CD8-positive, alpha-beta memory T cell (primary cell): Measurements from ENCODE around the gene DNAJC15. TPM values are rescaled to one million over a fixed set of nuclear protein-coding genes. Genes with fewer than 3 reads are reported as not detected.

Source experiments
- CTCF ChIA-PET: fragments of 350-600 bp; sonication (Branson Sonifier 250); formaldehyde crosslinking; loops from one replicate; lab custom pipeline; 2021; ENCODE audit warnings: antibody characterized with exemption; lab: Charles Lee
- POLR2A ChIA-PET: fragments of 350-600 bp; sonication (Branson Sonifier 250); formaldehyde crosslinking; loops from one replicate; lab custom pipeline; 2021; ENCODE audit warnings: antibody characterized with exemption; lab: Charles Lee
- DNase-seq, 5 donors: peaks; one replicate each; pipeline versions ENCODE4 v3.0.0 to v3.0.0-alpha.2; 2020 to 2022; ENCODE audit warnings: mixed read lengths in 1 of 5
- H3K27ac ChIP-seq: one replicate; pipeline ENCODE4 v1.7.0; 2013; ENCODE audit warnings: low read depth, mild to moderate bottlenecking, low read length, moderate library complexity
- H3K27me3 ChIP-seq: 2 replicates; pipeline ENCODE4 v1.7.0; 2013; ENCODE audit warnings: low read length, mild to moderate bottlenecking; ENCODE audit not compliant: insufficient read depth, poor library complexity, severe bottlenecking
- H3K36me3 ChIP-seq: 2 replicates; pipeline ENCODE4 v1.7.0; 2013; ENCODE audit warnings: mild to moderate bottlenecking, low read length, moderate library complexity; ENCODE audit not compliant: insufficient read depth
- H3K4me1 ChIP-seq: 2 replicates; pipeline ENCODE4 v1.7.0; 2013; ENCODE audit warnings: mild to moderate bottlenecking, low read length, moderate library complexity; ENCODE audit not compliant: insufficient read depth
- H3K4me3 ChIP-seq: 2 replicates; pipeline ENCODE4 v1.7.0; 2013; ENCODE audit warnings: mild to moderate bottlenecking, low read length
- H3K9me3 ChIP-seq: 2 replicates; pipeline ENCODE4 v1.7.0; 2013; ENCODE audit warnings: mild to moderate bottlenecking, low read length
- H3K27ac Mint-ChIP-seq, 8 donors: one replicate each; pipeline ENCODE4 v1.8.0; 2020 to 2021; ENCODE audit warnings: mixed read lengths in 8 of 8, mild to moderate bottlenecking in 6 of 8, inconsistent platforms in 3 of 8, moderate library complexity in 3 of 8
- H3K27me3 Mint-ChIP-seq, 2 donors: one replicate each; pipeline ENCODE4 v1.8.0; 2020 to 2021; ENCODE audit warnings: mixed read lengths in 2 of 2, mild to moderate bottlenecking in 1 of 2, moderate library complexity in 1 of 2
- H3K36me3 Mint-ChIP-seq, 3 donors: one replicate each; pipeline ENCODE4 v1.8.0; 2020 to 2021; ENCODE audit warnings: mixed read lengths in 3 of 3, inconsistent platforms in 1 of 3, mild to moderate bottlenecking in 1 of 3
- H3K4me1 Mint-ChIP-seq, 3 donors: one replicate each; pipeline ENCODE4 v1.8.0; 2020 to 2021; ENCODE audit warnings: mixed read lengths in 3 of 3, inconsistent platforms in 1 of 3, mild to moderate bottlenecking in 1 of 3
- H3K4me3 Mint-ChIP-seq, 7 donors: one replicate each; pipeline ENCODE4 v1.8.0; 2020 to 2021; ENCODE audit warnings: mixed read lengths in 7 of 7, mild to moderate bottlenecking in 6 of 7, moderate library complexity in 4 of 7, inconsistent platforms in 2 of 7
- H3K9me3 Mint-ChIP-seq, 5 donors: one replicate each; pipeline ENCODE4 v1.8.0; 2020 to 2022; ENCODE audit warnings: mixed read lengths in 5 of 5, mild to moderate bottlenecking in 3 of 5, moderate library complexity in 2 of 5, inconsistent platforms in 1 of 5
- polyA plus RNA-seq: library from polyadenylated mRNA; unstranded; fragments of 300-500 nt; fragmentation: Illumina TruSeq; gene quantifications from one replicate; pipeline ENCODE4 v1.2.3, GENCODE V29; 2021
- total RNA-seq, 2 experiments: library from RNA; stranded (reverse); gene quantifications; one replicate each; pipeline ENCODE4 v1.2.3, GENCODE V29; 2021

The DNAJC15 gene
- total and polyA plus RNA-seq, 3 experiments from 2014 or later: 13.2 to 13.7 (median 13.6) TPM

GRCh38 chr13:43111559-43112400 is 88.4 kb downstream of the DNAJC15 start:
- Mint-ChIP-seq H3K36me3 (peaks cover 0 to 13% (median 8%) of the 10 kb centered on the region in 3 donors), H3K9me3 (no peaks in the 10 kb centered on the region), H3K4me1 (no peaks in the 10 kb centered on the region), H3K27me3 (no peaks in the 10 kb centered on the region), H3K27ac (no peak overlapping the region), H3K4me3 (no peak overlapping the region)
- no peak for DNase-seq
- Histone ChIP-seq H3K36me3 (no peaks in the 10 kb centered on the region), H3K27ac (no peak overlapping the region), H3K27me3 (no peaks in the 10 kb centered on the region), H3K9me3 (no peaks in the 10 kb centered on the region), H3K4me3 (no peak overlapping the region), H3K4me1 (no peaks in the 10 kb centered on the region)
- ChIA-PET CTCF (interaction anchor here (1.6 kb wide), 1 partner anchor 140 kb away, joined by 3 read pairs; no protein-coding TSS in a partner anchor), POLR2A (no interaction called here)

- no peaks in the 10 kb centered on the region for H3K9me3 Mint-ChIP-seq
- no peak overlapping the region for H3K4me3 Mint-ChIP-seq
- peaks cover 0 to 3% (median 0%) of the 10 kb centered on the region in 3 donors for H3K36me3 Mint-ChIP-seq
- no peaks in the 10 kb centered on the region for H3K9me3 ChIP-seq
- ChIA-PET CTCF (interaction anchor here (1.6 kb wide), 1 partner anchor 142 kb away, joined by 3 read pairs; no protein-coding TSS in a partner anchor), POLR2A (no interaction called here)
- H3K4me3 ChIP-seq: no peak overlapping the region
- H3K36me3 ChIP-seq: no peaks in the 10 kb centered on the region
- DNase-seq: no peak
- no peaks in the 10 kb centered on the region for H3K4me1 Mint-ChIP-seq
- no peak overlapping the region for H3K27ac ChIP-seq
- no peaks in the 10 kb centered on the region for H3K27me3 Mint-ChIP-seq
- H3K27me3 ChIP-seq: no peaks in the 10 kb centered on the region
- H3K4me1 ChIP-seq: no peaks in the 10 kb centered on the region
- H3K27ac Mint-ChIP-seq: no peak overlapping the region
These were observed 90.2 kb downstream of the DNAJC15 start for GRCh38 chr13:43113603-43114002.

GRCh38 chr13:43114504-43114903 is 91.1 kb downstream of the DNAJC15 start:
- ChIA-PET CTCF (no interaction called here), POLR2A (no interaction called here)
- no peak overlapping the region for H3K27ac ChIP-seq
- Mint-ChIP-seq H3K36me3 (no peaks in the 10 kb centered on the region), H3K27me3 (no peaks in the 10 kb centered on the region), H3K9me3 (no peaks in the 10 kb centered on the region), H3K4me3 (no peak overlapping the region), H3K27ac (no peak overlapping the region), H3K4me1 (no peaks in the 10 kb centered on the region)
- H3K27me3 ChIP-seq: no peaks in the 10 kb centered on the region
- H3K9me3 ChIP-seq: no peaks in the 10 kb centered on the region
- H3K4me1 ChIP-seq: no peaks in the 10 kb centered on the region
- H3K36me3 ChIP-seq: no peaks in the 10 kb centered on the region
- no peak for DNase-seq
- H3K4me3 ChIP-seq: no peak overlapping the region

- no peaks in the 10 kb centered on the region for H3K27me3 Mint-ChIP-seq
- no peak overlapping the region for H3K27ac Mint-ChIP-seq
- DNase-seq: no peak
- no peaks in the 10 kb centered on the region for H3K9me3 ChIP-seq
- no peaks in the 10 kb centered on the region for H3K4me1 ChIP-seq
- H3K4me1 Mint-ChIP-seq: no peaks in the 10 kb centered on the region
- CTCF ChIA-PET: no interaction called here
- no peaks in the 10 kb centered on the region for H3K36me3 ChIP-seq
- H3K4me3 ChIP-seq: no peak overlapping the region
- H3K4me3 Mint-ChIP-seq: no peak overlapping the region
- no peaks in the 10 kb centered on the region for H3K27me3 ChIP-seq
- POLR2A ChIA-PET: no interaction called here
- H3K27ac ChIP-seq: no peak overlapping the region
- H3K36me3 Mint-ChIP-seq: no peaks in the 10 kb centered on the region
- no peaks in the 10 kb centered on the region for H3K9me3 Mint-ChIP-seq
These were observed 91.8 kb downstream of the DNAJC15 start for GRCh38 chr13:43115141-43115540.

GRCh38 chr13:43116242-43116641 is 92.9 kb downstream of the DNAJC15 start:
- Histone ChIP-seq H3K4me1 (no peaks in the 10 kb centered on the region), H3K27ac (no peak overlapping the region), H3K9me3 (no peaks in the 10 kb centered on the region), H3K36me3 (no peaks in the 10 kb centered on the region), H3K27me3 (no peaks in the 10 kb centered on the region), H3K4me3 (no peak overlapping the region)
- ChIA-PET POLR2A (no interaction called here), CTCF (interaction anchor here (0.7 kb wide), 1 partner anchor 126 kb away, joined by 3 read pairs; no protein-coding TSS in a partner anchor)
- Mint-ChIP-seq H3K4me3 (no peak overlapping the region), H3K9me3 (no peaks in the 10 kb centered on the region), H3K4me1 (no peaks in the 10 kb centered on the region), H3K36me3 (no peaks in the 10 kb centered on the region), H3K27ac (no peak overlapping the region), H3K27me3 (peaks cover 0 to 5% of the 10 kb centered on the region in 2 donors)
- DNase-seq: no peak

- H3K9me3 Mint-ChIP-seq: no peaks in the 10 kb centered on the region
- H3K27ac ChIP-seq: no peak overlapping the region
- H3K4me1 ChIP-seq: no peaks in the 10 kb centered on the region
- H3K27me3 Mint-ChIP-seq: peaks cover 0 to 22% of the 10 kb centered on the region in 2 donors
- H3K27ac Mint-ChIP-seq: no peak overlapping the region
- no peaks in the 10 kb centered on the region for H3K36me3 ChIP-seq
- H3K36me3 Mint-ChIP-seq: no peaks in the 10 kb centered on the region
- no peaks in the 10 kb centered on the region for H3K9me3 ChIP-seq
- no peaks in the 10 kb centered on the region for H3K27me3 ChIP-seq
- ChIA-PET POLR2A (no interaction called here), CTCF (no interaction called here)
- DNase-seq: no peak
- no peaks in the 10 kb centered on the region for H3K4me1 Mint-ChIP-seq
- H3K4me3 ChIP-seq: no peak overlapping the region
- no peak overlapping the region for H3K4me3 Mint-ChIP-seq
These were observed 95.1 kb downstream of the DNAJC15 start for GRCh38 chr13:43118521-43118920.

- Histone ChIP-seq H3K4me3 (no peak overlapping the region), H3K27me3 (no peaks in the 10 kb centered on the region), H3K36me3 (no peaks in the 10 kb centered on the region), H3K27ac (no peak overlapping the region), H3K9me3 (no peaks in the 10 kb centered on the region), H3K4me1 (no peaks in the 10 kb centered on the region)
- DNase-seq: no peak
- Mint-ChIP-seq H3K27ac (no peak overlapping the region), H3K9me3 (no peaks in the 10 kb centered on the region), H3K36me3 (no peaks in the 10 kb centered on the region), H3K4me1 (no peaks in the 10 kb centered on the region), H3K27me3 (peaks cover 0 to 24% of the 10 kb centered on the region in 2 donors), H3K4me3 (no peak overlapping the region)
- CTCF ChIA-PET: no interaction called here
- POLR2A ChIA-PET: no interaction called here
These were observed 95.8 kb downstream of the DNAJC15 start for GRCh38 chr13:43119206-43119605.

GRCh38 chr13:43122791-43123190 is 99.4 kb downstream of the DNAJC15 start:
- Histone ChIP-seq H3K27me3 (no peaks in the 10 kb centered on the region), H3K4me3 (no peak overlapping the region), H3K9me3 (no peaks in the 10 kb centered on the region), H3K27ac (no peak overlapping the region), H3K36me3 (no peaks in the 10 kb centered on the region), H3K4me1 (peaks cover 5% of the 10 kb centered on the region)
- no peak overlapping the region for H3K4me3 Mint-ChIP-seq
- CTCF ChIA-PET: no interaction called here
- H3K27ac Mint-ChIP-seq: no peak overlapping the region
- no peaks in the 10 kb centered on the region for H3K9me3 Mint-ChIP-seq
- no peak for DNase-seq
- peaks cover 0 to 31% of the 10 kb centered on the region in 2 donors for H3K27me3 Mint-ChIP-seq
- H3K4me1 Mint-ChIP-seq: peaks cover 5% of the 10 kb centered on the region in 3 donors
- POLR2A ChIA-PET: no interaction called here
- H3K36me3 Mint-ChIP-seq: no peaks in the 10 kb centered on the region
